AG09309 (cell line): ENCODE results near the gene KRTAP2-1.

Source experiments
- DNase-seq: peaks from one replicate; pipeline ENCODE4 v3.0.0-alpha.2; 2010; ENCODE audit warnings: low read depth
- H3K4me3 ChIP-seq: 2 replicates; pipeline ENCODE4 v1.5.1; 2011; ENCODE audit warnings: mild to moderate bottlenecking, low read depth, low read length, moderate library complexity; ENCODE audit not compliant: control insufficient read depth
- TF ChIP-seq, protein P1 (sequence below): IDR thresholded peaks from 2 replicates; pipeline ENCODE4 v1.5.1; 2011; ENCODE audit warnings: mild to moderate bottlenecking, low read depth, low read length, inconsistent platforms; ENCODE audit not compliant: insufficient read depth, control insufficient read depth; ENCODE audit errors: missing control alignments

The KRTAP2-1 gene

DNA sequence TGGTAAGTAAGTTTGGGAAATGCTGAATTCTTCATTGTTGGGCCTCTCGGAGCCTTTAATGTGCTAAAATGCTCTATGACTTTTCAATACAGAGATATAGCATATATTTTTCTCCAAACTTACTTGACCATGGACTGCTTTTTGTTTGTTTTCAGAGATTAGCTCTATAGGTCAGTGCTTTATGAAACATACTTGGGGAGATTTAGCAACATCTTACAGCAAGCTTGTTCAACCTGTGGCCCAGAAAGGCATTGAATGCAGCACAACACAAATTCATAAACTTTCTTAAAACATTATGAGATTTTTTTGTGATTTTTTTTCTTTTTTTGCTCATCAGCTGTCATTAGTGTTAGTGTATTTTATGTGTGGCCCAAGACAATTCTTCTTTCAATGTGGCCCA lies 37.2 kb downstream of the KRTAP2-1 start:
- H3K4me3 ChIP-seq: no peak overlapping the region

DNA sequence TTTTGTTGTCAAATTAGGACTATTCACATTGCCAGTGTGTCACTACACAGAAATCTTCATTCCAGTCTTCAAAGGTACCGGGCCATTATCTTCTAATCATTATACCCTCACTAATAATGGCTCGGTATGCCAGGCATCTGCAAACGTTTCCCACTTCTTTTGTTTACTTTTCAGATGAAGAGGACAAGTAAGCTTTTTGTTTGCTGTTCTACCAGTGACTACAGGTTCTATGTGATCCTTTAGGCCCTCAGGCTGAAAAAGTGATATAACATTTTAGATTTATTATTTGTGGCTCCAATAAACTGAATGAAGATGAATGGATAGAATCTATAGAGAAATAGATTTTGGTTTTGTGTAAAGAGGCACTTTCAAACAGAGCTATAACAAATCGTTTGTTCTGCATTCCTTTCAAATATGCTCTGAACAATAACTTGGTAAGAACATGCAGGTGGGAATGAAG lies 37.8 kb downstream of the KRTAP2-1 start:
- TF ChIP-seq, protein P1, sequence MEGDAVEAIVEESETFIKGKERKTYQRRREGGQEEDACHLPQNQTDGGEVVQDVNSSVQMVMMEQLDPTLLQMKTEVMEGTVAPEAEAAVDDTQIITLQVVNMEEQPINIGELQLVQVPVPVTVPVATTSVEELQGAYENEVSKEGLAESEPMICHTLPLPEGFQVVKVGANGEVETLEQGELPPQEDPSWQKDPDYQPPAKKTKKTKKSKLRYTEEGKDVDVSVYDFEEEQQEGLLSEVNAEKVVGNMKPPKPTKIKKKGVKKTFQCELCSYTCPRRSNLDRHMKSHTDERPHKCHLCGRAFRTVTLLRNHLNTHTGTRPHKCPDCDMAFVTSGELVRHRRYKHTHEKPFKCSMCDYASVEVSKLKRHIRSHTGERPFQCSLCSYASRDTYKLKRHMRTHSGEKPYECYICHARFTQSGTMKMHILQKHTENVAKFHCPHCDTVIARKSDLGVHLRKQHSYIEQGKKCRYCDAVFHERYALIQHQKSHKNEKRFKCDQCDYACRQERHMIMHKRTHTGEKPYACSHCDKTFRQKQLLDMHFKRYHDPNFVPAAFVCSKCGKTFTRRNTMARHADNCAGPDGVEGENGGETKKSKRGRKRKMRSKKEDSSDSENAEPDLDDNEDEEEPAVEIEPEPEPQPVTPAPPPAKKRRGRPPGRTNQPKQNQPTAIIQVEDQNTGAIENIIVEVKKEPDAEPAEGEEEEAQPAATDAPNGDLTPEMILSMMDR: no peak
- H3K4me3 ChIP-seq: no peak overlapping the region
- DNase-seq: no peak

More for the DNA sequence above, 37.2 kb downstream of the KRTAP2-1 start:
- TF ChIP-seq, protein P1: no peak
- no peak for DNase-seq

DNA sequence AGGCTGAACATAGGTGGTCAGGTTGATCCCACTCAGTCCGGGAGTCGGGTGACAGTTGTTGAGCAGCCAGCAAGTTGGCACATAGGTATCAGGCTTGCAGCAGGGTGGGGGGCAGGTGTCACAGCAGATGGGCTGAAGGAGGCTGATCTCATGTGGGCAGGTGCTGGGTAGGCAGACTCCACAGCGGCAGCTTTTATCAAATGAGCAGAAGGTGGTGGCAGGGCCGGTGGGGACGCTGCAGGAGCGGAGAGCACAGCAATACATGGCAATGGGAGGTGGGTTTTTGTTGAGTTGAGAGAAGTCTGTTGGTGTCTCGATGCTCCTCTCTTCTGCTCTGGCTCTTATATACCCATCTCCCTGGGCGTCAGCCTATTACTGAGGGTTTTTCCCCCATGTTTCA lies 38.3 kb downstream of the KRTAP2-1 start, which contains the start of gene KRTAP3-1:
TSS of gene KRTAP3-1 (minus strand) at position 318 of the 400 bp plus-strand sequence. CDS start at position 264, 54 bp downstream.
- H3K4me3 ChIP-seq: no peak within 1 kb of the TSS

DNA sequence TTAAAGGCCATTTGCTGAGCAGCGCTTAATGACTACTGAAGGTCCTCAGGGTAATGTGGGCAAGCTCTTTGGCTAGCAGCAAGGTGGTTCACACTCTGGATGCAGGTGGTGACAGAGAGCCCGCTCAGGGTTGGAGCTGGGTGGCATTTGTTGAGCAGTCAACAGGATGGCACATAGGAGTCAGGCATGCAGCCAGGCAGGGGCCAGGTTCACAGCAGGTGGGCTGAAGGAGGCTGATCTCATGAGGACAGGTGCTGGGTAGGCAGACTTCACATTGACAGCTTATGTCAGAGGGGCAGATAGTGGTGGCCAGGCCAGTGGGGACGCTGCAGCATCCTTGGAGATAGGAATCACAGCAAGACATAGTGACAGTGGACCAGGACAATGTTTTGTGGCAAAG lies 42.7 kb downstream of the KRTAP2-1 start:
- H3K4me3 ChIP-seq: no peak overlapping the region
- TF ChIP-seq, protein P1: no peak
- DNase-seq: no peak

More for the DNA sequence above, 38.3 kb downstream of the KRTAP2-1 start, which contains the start of gene KRTAP3-1:
- TF ChIP-seq, protein P1: no peak
- no peak for DNase-seq

DNA sequence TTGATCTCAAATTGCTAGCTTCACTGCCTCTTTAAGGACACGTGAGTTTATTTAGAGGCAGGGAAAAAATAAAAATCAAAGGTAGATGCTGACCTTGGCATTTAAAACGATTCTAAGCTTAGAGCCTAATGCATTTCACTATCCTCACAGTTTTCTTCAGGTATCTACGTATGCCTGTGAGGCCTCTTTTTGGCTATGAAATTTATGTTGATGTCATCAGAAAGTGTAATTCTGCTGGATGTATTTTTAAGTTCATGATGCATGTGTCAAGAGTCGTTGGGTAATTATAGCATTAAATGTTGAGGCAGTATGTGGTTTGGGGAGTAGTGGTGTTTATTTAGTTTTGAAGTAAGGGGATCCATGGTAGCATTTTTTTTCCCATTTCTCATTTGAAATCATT lies 43.2 kb downstream of the KRTAP2-1 start:
- TF ChIP-seq, protein P1: no peak

DNA sequence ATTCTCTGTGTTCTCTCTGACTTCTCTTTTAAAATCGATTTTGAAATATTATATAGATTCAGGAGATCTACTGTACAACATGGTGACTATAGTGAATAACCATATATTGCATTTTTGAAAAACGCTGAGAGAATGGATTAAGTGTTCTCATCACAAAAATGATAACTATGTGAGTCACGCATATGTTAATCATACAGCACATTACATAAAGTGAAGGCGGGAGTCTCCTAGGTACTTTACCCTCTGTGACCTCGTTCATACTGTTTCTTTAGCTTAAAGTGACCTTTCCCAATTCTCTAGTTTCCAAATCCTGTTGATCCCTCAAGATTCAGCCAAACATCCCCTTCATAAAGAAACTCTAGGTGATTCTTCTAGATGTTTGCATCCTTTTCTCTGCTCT lies 44.3 kb downstream of the KRTAP2-1 start:
- no peak for DNase-seq
- H3K4me3 ChIP-seq: no peak overlapping the region
- TF ChIP-seq, protein P1: no peak

More for the DNA sequence above, 43.2 kb downstream of the KRTAP2-1 start:
- no peak for DNase-seq
- no peak overlapping the region for H3K4me3 ChIP-seq
